PC-3 (cell line): ENCODE measurements around the gene COPS2. TPM values are rescaled to one million over a fixed set of nuclear protein-coding genes. Genes with fewer than 3 reads are reported as not detected.

Experiments
- ATAC-seq: fragments of 200-7000 bp; cut with Tn5 transposase; 2 replicates; pipeline ENCODE4 v1.9.1; 2020; ENCODE audit warnings: mild to moderate bottlenecking, moderate library complexity
- BruUV-seq: library from RNA; stranded (reverse); fragments of 400-500 nt; replicated peaks from 2 replicates; lab custom pipeline; 2021; lab: Mats Ljungman, UMichigan
- CTCF ChIA-PET: fragments of 300-600 bp; sonication (Branson Sonifier 250); formaldehyde crosslinking; loops from one replicate; lab custom pipeline; 2022; ENCODE audit warnings: antibody characterized with exemption; lab: Charles Lee
- POLR2A ChIA-PET: fragments of 300-600 bp; sonication (Branson Sonifier 250); formaldehyde crosslinking; loops from one replicate; lab custom pipeline; 2022; ENCODE audit warnings: antibody characterized with exemption; ENCODE audit not compliant: unreplicated experiment; lab: Charles Lee
- DNase-seq: peaks from one replicate; pipeline ENCODE4 v3.0.0-alpha.2; 2015
- H2AFZ ChIP-seq: fragments of 300-600 bp; sonication (generic); 2 replicates; pipeline ENCODE4 v1.6.0; 2016; ENCODE audit warnings: antibody characterized with exemption, low read length
- H3F3A ChIP-seq: fragments of 300-600 bp; sonication (generic); one replicate; pipeline ENCODE4 v1.6.0; 2017; ENCODE audit warnings: antibody characterized with exemption, low read length, control low read depth, mild to moderate bottlenecking; ENCODE audit not compliant: unreplicated experiment
- H3K27ac ChIP-seq: fragments of 300-600 bp; sonication (generic); 2 replicates; pipeline ENCODE4 v1.5.1; 2016; ENCODE audit warnings: mild to moderate bottlenecking, low read length
- H3K27me3 ChIP-seq: fragments of 300-600 bp; sonication (generic); 2 replicates; pipeline ENCODE4 v1.6.1; 2016; ENCODE audit warnings: low read length, mixed read lengths
- H3K36me3 ChIP-seq: fragments of 300-600 bp; sonication (generic); 2 replicates; pipeline ENCODE4 v1.6.1; 2016; ENCODE audit warnings: low read depth, mixed run types, low read length, mixed read lengths
- H3K4me1 ChIP-seq: fragments of 300-600 bp; sonication (generic); 2 replicates; pipeline ENCODE4 v1.5.1; 2016; ENCODE audit warnings: low read length; ENCODE audit not compliant: insufficient read depth
- H3K4me2 ChIP-seq: fragments of 300-600 bp; sonication (generic); 2 replicates; pipeline ENCODE4 v1.6.0; 2016; ENCODE audit warnings: low read length
- H3K4me3 ChIP-seq: fragments of 300-600 bp; sonication (generic); 2 replicates; pipeline ENCODE4 v1.5.1; 2016; ENCODE audit warnings: mild to moderate bottlenecking, low read length, mixed read lengths
- H3K79me2 ChIP-seq: fragments of 300-600 bp; sonication (generic); 2 replicates; pipeline ENCODE4 v1.6.1; 2017; ENCODE audit warnings: low read length, mixed read lengths
- H3K9ac ChIP-seq: fragments of 300-600 bp; sonication (generic); 2 replicates; pipeline ENCODE4 v1.6.0; 2016; ENCODE audit warnings: mild to moderate bottlenecking, low read length
- H3K9me2 ChIP-seq: fragments of 300-600 bp; sonication (generic); replicated peaks from 2 replicates; pipeline ENCODE4 v1.6.1; 2016; ENCODE audit warnings: mixed run types, low read length, mixed read lengths
- H3K9me3 ChIP-seq: fragments of 300-600 bp; sonication (generic); 2 replicates; pipeline ENCODE4 v1.6.1; 2016; ENCODE audit warnings: low read length, mixed read lengths
- H4K20me1 ChIP-seq: fragments of 300-600 bp; sonication (generic); 2 replicates; pipeline ENCODE4 v1.6.1; 2016; ENCODE audit warnings: low read length, mixed read lengths
- EZH2 ChIP-seq: fragments of 300-600 bp; sonication (generic); IDR thresholded peaks from one replicate; pipeline ENCODE4 v1.6.1; 2017; ENCODE audit warnings: antibody characterized with exemption, mild to moderate bottlenecking, low read length; ENCODE audit not compliant: unreplicated experiment
- EZH2phosphoT487 ChIP-seq: fragments of 300-600 bp; sonication (generic); IDR thresholded peaks from 2 replicates; pipeline ENCODE4 v1.6.1; 2018; ENCODE audit warnings: mild to moderate bottlenecking, antibody characterized with exemption, low read length, borderline replicate concordance
- intact Hi-C: fragments of 100-400 bp; cut with micrococcal nuclease; formaldehyde crosslinking; loops from 2 replicates; pipeline ENCODE4 v1.9.0; 2023
- total RNA-seq: library from RNA; depleted of rRNA; stranded (reverse); fragments of >200 nt; gene quantifications from 2 replicates; pipeline ENCODE4 v1.2.3, GENCODE V29; 2014
- TF ChIP-seq, protein P1 (sequence below): fragments of 300-600 bp; sonication (generic); conservative IDR thresholded peaks from 2 replicates; pipeline ENCODE4 v1.5.1; 2017; ENCODE audit warnings: antibody characterized with exemption, low read depth, mild to moderate bottlenecking, low read length

The COPS2 gene
- total RNA-seq, 1 experiment from 2014 or later, result 30.4 TPM

DNA sequence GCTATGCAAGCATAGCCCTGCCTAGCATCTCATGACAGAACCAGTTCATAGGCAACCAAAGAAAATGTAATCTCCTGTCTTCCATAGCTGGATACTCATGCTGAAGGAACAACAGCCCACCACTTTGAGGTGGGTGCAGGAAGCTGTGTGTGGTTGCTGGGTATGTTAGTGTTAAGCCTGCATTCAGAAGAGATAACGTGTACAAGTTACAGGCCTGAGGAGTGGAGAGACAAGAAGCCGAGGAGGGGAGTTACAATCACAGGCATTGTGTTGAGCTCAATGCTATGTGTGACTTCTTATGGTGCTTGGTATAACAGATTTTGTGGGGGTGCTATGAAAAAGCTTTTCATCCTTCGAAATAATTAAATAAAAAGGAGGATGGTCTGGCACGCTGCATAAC lies 66.4 kb downstream of the COPS2 start:
- ATAC-seq (no peak), DNase-seq (no peak)
- Histone ChIP-seq H4K20me1 (no peaks in the 10 kb centered on the region), H3K9ac (no peak overlapping the region), H3K9me2 (no peaks in the 10 kb centered on the region), H2AFZ (no peak overlapping the region), H3K27ac (no peak overlapping the region), H3K36me3 (no peaks in the 10 kb centered on the region), H3K27me3 (no peaks in the 10 kb centered on the region), H3K4me2 (no peak overlapping the region), H3K9me3 (no peaks in the 10 kb centered on the region), H3K79me2 (no peaks in the 10 kb centered on the region), H3K4me1 (no peaks in the 10 kb centered on the region), H3K4me3 (no peak overlapping the region), H3F3A (no peaks in the 10 kb centered on the region)
- POLR2A ChIA-PET, result no interaction called here
- BruUV-seq, result no TSS peak
- intact Hi-C loops, result no loop called here
- CTCF ChIA-PET, result no interaction called here
- TF ChIP-seq EZH2, result no peak
- TF ChIP-seq, protein P1, sequence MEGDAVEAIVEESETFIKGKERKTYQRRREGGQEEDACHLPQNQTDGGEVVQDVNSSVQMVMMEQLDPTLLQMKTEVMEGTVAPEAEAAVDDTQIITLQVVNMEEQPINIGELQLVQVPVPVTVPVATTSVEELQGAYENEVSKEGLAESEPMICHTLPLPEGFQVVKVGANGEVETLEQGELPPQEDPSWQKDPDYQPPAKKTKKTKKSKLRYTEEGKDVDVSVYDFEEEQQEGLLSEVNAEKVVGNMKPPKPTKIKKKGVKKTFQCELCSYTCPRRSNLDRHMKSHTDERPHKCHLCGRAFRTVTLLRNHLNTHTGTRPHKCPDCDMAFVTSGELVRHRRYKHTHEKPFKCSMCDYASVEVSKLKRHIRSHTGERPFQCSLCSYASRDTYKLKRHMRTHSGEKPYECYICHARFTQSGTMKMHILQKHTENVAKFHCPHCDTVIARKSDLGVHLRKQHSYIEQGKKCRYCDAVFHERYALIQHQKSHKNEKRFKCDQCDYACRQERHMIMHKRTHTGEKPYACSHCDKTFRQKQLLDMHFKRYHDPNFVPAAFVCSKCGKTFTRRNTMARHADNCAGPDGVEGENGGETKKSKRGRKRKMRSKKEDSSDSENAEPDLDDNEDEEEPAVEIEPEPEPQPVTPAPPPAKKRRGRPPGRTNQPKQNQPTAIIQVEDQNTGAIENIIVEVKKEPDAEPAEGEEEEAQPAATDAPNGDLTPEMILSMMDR, result no peak
- TF ChIP-seq EZH2phosphoT487, result no peak

DNA sequence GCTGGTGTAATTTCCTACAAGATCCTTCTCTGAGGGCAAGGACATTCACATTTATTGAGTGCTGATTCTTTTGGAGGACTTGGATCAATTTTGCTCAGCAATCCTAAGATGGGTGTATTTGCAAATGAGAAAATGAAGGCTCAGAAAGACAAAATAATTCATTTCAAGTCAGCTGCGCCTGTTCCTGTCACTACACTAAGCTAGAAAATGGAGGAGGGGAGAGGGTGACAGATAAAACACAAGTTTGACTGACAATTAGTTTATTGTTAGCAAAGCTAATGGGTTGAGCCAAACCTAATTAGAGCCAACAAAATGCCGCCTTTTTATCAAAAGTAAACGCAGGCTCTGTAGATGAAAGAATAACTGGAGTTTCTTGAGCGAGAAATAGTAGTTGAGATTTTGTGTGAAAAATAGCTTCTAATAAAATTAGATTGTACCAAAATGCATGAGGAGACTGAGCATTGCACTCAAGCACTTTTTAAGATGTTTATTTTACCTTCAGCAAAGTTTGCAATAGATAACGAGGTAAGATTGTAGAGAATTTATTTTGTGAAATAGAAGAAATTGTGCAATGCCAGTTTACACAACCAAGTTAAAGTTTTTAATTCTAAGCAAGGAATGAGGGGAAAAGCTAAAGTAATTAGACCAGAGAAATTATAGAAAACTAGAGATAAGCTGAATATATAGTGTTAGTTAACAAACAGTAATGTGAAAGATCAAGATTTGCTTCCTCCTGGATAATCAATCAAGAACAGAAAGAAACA lies 69.5 kb downstream of the COPS2 start:
- Histone ChIP-seq H3K4me3 (no peak overlapping the region), H3K9ac (no peak overlapping the region), H2AFZ (no peak overlapping the region), H3K9me2 (no peaks in the 10 kb centered on the region), H3K27me3 (no peaks in the 10 kb centered on the region), H3K4me1 (no peaks in the 10 kb centered on the region), H3K27ac (no peak overlapping the region), H3K36me3 (no peaks in the 10 kb centered on the region), H3K9me3 (no peaks in the 10 kb centered on the region), H4K20me1 (no peaks in the 10 kb centered on the region), H3F3A (no peaks in the 10 kb centered on the region), H3K4me2 (no peak overlapping the region), H3K79me2 (no peaks in the 10 kb centered on the region)
- no peak for TF ChIP-seq EZH2
- no peak for TF ChIP-seq EZH2phosphoT487
- TF ChIP-seq, protein P1, result no peak
- CTCF ChIA-PET, result no interaction called here
- POLR2A ChIA-PET, result no interaction called here
- DNase-seq (no peak), ATAC-seq (no peak)
- intact Hi-C loops, result no loop called here
- BruUV-seq, result no TSS peak

DNA sequence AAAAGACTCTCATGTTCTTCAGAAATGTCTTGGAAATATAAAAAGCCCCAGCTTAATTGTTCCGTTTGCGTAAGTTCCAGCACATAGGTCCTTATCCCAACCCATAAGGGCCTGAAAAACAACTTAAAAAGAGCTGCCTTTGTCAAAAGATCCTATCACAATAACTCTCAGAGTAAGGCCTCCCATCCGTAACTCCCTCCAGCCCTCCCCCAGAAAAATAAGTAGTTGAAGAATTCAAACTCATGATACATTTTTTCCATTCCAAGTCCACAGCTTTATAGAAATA lies 71.2 kb downstream of the COPS2 start:
- intact Hi-C loops, result no loop called here

More for the DNA sequence above, 71.2 kb downstream of the COPS2 start:
- TF ChIP-seq EZH2, result no peak
- Histone ChIP-seq H3K9me2 (no peaks in the 10 kb centered on the region), H2AFZ (no peak overlapping the region), H3K27me3 (no peaks in the 10 kb centered on the region), H3K4me3 (no peak overlapping the region), H3K9me3 (no peaks in the 10 kb centered on the region), H3K9ac (no peak overlapping the region), H3F3A (no peaks in the 10 kb centered on the region), H3K79me2 (no peaks in the 10 kb centered on the region), H4K20me1 (no peaks in the 10 kb centered on the region), H3K36me3 (no peaks in the 10 kb centered on the region), H3K4me2 (no peak overlapping the region), H3K4me1 (no peaks in the 10 kb centered on the region), H3K27ac (no peak overlapping the region)
- ChIA-PET CTCF (no interaction called here), POLR2A (no interaction called here)
- no peak for ATAC-seq
- no peak for DNase-seq
- BruUV-seq, result no TSS peak
